GM10266 (cell line): ENCODE measurements around the gene MYO9B.
"Not testable (repeated sequence)": the region's sequence is repeated elsewhere in the genome, so short reads cannot be mapped to it uniquely, and the experiment has no call there.

ENCODE experiments used
- DNase-seq: peaks from one replicate; pipeline ENCODE4 v3.0.0; 2012; ENCODE audit errors: extremely low spot score
- TF ChIP-seq, protein P1 (sequence below): IDR thresholded peaks from 2 replicates; pipeline ENCODE4 v1.5.1; 2012; ENCODE audit warnings: mild to moderate bottlenecking, low read depth; ENCODE audit not compliant: control insufficient read depth, insufficient read depth; ENCODE audit errors: missing control alignments

The MYO9B gene

DNA sequence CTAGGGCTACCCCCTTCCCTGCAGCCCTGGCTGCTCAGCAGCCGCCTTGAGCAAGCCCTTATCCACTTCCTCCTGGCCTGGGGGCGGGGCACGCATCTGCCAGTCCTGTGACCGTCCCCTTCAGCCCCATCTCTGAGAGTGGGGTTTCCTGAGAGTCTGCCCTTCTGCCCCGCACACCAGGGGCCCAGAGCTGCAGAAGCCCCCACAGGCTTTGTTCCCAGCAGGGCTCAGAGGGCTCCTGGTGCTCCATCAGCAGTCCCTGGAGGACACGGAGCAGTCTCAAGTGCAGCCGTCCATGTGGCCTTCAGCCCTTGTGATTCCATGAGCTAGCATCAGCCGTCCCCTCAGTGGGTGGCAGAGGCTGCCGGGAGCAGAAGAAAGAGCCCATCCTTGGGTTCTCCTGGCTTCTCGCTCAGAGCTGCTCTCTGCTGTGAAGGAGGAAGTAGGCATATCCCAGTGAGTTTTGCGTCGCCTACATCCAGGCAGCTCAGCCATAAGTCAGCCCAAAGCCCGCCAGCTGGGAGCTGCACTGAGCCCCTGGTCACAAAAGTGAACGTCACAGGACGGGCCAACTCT is 16.3 kb downstream of the MYO9B start:
- DNase-seq, result peak; percentile 62
- TF ChIP-seq, protein P1, sequence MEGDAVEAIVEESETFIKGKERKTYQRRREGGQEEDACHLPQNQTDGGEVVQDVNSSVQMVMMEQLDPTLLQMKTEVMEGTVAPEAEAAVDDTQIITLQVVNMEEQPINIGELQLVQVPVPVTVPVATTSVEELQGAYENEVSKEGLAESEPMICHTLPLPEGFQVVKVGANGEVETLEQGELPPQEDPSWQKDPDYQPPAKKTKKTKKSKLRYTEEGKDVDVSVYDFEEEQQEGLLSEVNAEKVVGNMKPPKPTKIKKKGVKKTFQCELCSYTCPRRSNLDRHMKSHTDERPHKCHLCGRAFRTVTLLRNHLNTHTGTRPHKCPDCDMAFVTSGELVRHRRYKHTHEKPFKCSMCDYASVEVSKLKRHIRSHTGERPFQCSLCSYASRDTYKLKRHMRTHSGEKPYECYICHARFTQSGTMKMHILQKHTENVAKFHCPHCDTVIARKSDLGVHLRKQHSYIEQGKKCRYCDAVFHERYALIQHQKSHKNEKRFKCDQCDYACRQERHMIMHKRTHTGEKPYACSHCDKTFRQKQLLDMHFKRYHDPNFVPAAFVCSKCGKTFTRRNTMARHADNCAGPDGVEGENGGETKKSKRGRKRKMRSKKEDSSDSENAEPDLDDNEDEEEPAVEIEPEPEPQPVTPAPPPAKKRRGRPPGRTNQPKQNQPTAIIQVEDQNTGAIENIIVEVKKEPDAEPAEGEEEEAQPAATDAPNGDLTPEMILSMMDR, result no peak

DNA sequence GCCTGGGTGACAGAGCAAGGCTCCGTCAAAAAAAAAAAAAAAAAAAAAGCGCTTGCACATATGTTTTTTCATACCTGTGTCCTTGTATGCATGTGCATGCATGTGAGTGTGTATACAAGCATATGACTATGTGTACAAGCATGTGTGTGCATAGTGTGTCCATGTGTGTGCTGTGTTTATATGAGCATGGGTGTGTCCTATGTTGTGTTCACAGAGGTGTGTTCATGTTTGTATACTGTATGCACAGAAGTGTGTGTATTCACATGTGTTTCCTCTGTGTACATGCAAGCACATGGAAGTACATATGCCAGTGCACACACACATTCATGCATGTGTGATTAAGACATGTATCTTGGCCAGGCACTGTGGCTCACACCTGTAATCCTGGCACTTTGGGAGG is 17.1 kb downstream of the MYO9B start:
- TF ChIP-seq, protein P1, result no peak
- DNase-seq, result no peak

DNA sequence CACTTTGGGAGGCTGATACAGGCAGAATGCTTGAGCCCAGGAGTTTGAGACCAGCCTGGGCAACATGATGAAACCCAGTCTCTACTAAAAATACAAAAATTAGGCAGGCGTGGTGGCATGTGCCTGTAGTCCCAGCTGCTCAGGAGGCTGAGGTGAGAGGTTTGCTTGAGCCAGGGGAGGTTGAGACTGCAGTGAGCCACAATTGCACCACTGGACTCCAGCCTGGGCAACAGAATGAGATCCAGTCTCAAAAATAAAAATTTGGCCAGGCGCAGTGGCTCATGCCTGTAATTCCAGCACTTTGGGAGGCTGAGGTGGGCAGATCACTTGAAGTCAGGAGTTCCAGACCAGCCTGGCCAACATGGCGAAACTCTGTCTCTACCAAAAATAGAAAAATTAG is 19.1 kb downstream of the MYO9B start:
- not testable (repeated sequence) for DNase-seq

DNA sequence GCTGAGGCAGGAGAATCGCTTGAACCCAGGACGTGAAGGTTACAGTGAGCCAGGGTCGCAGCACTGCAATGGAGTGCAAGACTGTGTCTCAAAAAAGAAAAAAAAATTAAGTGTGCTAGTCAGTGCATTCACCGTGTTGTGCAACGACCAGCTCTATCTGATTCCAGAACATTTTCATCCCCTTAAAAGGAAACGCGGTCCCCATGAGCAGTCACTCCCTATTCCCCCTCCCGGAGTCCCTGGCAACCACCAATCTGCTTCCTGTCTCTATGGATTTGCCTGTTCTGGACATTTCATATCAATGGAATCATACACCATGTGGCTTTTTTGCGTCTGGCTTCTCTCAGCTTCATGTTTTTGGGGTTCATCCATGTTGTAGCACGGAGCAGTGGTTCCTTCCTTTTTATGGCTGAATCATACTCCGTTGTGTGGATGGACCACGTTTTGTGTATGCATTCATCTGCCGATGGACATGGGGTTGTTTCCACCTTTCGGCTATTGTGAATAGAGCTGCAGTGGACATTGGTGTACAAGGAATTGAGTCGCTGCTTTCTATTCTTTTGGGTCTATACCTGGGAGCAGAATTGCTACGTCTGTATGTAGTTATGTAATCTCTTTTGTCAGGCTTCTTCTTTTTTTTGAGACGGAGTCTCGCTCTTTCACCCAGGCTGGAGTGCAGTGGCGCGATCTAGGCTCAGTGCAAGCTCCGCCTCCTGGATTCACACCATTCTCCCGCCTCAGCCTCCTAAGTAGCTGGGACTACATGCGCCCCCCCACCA is 19.8 kb downstream of the MYO9B start:
- TF ChIP-seq, protein P1, result no peak
- DNase-seq, result no peak

DNA sequence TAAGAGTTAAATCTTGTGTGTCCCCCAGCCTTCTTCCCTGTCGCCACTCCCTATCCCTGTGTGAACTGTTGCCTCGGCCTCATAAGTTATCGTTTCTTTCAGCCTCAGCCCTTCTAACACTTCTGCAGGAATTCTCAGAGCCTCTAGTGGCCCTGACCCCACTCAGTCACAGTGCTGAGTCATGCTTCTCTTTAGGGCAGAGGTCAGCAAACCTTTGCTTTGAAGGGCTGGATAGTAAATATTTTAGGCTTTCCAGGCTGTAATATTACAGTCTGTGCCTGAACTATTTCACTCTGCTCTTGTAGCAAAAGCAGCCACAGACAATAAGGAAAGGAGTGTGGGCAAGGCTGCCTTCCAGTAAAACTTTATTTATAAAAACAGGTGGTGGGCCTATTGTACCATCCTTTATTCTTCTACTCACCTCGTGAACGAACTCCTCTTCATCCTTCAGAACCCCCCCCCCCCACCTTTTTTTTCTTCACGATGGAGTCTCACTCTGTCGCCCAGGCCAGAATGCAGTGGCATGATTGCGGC is 22.1 kb downstream of the MYO9B start:
- TF ChIP-seq, protein P1, result no peak
- DNase-seq, result no peak

DNA sequence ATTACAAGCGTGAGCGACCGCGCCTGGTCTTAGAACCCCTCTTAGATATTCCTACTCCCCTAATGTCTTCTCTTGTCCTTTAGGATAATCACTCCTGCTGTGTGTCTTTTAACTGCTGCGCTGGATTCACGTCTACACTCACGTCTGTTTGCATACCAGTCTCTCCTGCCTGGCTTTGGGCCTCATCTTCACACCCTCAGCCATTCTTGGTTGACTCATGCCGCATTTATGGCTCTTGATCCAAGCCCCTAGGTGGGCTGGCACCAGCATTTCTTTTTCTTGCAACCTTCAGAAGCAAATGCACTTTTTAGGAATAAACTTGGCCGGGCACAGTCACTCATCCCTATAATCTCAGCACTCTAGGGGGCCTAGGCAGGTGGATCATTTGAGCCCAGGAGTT is 22.7 kb downstream of the MYO9B start:
- TF ChIP-seq, protein P1, result no peak
- DNase-seq, result no peak

DNA sequence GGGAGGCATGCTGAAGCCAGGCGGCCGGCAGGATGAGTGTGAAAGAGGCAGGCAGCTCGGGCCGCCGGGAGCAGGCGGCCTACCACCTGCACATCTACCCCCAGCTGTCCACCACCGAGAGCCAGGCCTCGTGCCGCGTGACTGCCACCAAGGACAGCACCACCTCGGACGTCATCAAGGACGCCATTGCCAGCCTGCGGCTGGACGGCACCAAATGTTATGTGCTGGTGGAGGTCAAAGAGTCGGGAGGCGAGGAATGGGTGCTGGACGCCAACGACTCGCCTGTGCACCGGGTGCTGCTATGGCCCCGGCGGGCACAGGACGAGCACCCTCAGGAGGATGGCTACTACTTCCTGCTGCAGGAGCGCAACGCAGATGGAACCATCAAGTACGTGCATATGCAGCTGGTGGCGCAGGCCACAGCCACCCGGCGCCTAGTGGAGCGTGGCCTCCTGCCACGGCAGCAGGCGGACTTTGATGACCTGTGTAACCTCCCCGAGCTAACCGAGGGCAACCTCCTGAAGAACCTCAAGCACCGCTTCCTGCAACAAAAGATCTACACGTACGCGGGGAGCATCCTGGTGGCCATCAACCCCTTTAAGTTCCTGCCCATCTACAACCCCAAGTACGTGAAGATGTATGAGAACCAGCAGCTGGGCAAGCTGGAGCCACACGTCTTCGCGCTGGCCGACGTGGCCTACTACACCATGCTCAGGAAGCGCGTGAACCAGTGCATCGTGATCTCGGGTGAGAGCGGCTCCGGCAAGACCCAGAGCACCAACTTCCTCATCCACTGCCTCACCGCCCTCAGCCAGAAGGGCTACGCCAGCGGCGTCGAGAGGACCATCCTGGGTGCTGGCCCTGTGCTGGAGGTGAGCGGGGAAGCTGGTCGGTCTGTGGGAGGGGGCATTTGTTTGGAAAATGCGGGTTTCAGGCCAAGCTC is 26.4 kb downstream of the MYO9B start:
- TF ChIP-seq, protein P1, result no peak
- DNase-seq, result no peak
